DMS153 (cell line): ENCODE data around the gene CYP26C1.
A peak's percentile ranks its signal among the peaks of the same experiment; 100 is the strongest.

Experiments
- DNase-seq: peaks from one replicate; lab custom pipeline; 2025; lab: John Stamatoyannopoulos, UW

The CYP26C1 gene

GRCh38 chr10:93115661-93116383 is 55.2 kb downstream of the CYP26C1 start:
- DNase-seq: peak; percentile 22
